K562 (cell line): ENCODE data around the gene TEX54. TPM values are rescaled to one million over a fixed set of nuclear protein-coding genes. Genes with fewer than 3 reads are reported as not detected.

ENCODE experiments used
- CBFA2T3 ChIP-seq: fragments of 450-650 bp; IDR thresholded peaks from 2 replicates; pipeline ENCODE4 v1.6.1; 2017
- CHD1 ChIP-seq: fragments of 200-600 bp; sonication (generic); IDR thresholded peaks from one replicate; pipeline ENCODE4 v1.6.1; 2012; ENCODE audit warnings: mild to moderate bottlenecking, moderate library complexity, low read length, inconsistent platforms
- FOXJ2 ChIP-seq: fragments of 200-800 bp; sonication (Bioruptor generic); IDR thresholded peaks from 2 replicates; pipeline ENCODE4 v1.6.1; 2016; ENCODE audit warnings: missing genetic modification characterization, missing compliant biosample characterization
- FOXK1 ChIP-seq: sonication (generic); formaldehyde crosslinking; IDR thresholded peaks from 2 replicates; pipeline ENCODE4 v1.8.0; 2022; ENCODE audit warnings: missing genetic modification reagents, mild to moderate bottlenecking, borderline replicate concordance
- PTBP1 ChIP-seq: fragments of 200-400 bp; formaldehyde crosslinking; IDR thresholded peaks from 2 replicates; pipeline ENCODE4 v1.6.1; 2017; ENCODE audit warnings: low read depth, low read length
- SMAD2 ChIP-seq: fragments of 150-350 bp; IDR thresholded peaks from 2 replicates; pipeline ENCODE4 v1.6.1; 2014; ENCODE audit warnings: low read depth, mild to moderate bottlenecking, low read length
- SMAD3 ChIP-seq: fragments of 450-650 bp; formaldehyde crosslinking; conservative IDR thresholded peaks from 2 replicates; pipeline ENCODE4 v1.4.0; 2020; ENCODE audit warnings: mild to moderate bottlenecking
- SRSF9 ChIP-seq: fragments of 200-400 bp; formaldehyde crosslinking; IDR thresholded peaks from 2 replicates; pipeline ENCODE4 v1.6.1; 2017; ENCODE audit warnings: low read depth, low read length, borderline replicate concordance
- ZNF12 ChIP-seq: sonication (generic); formaldehyde crosslinking; IDR thresholded peaks from 2 replicates; pipeline ENCODE4 v1.4.0; 2020; ENCODE audit warnings: mild to moderate bottlenecking, missing genetic modification reagents
- ZNF212 ChIP-seq: fragments of 450-650 bp; formaldehyde crosslinking; IDR thresholded peaks from 2 replicates; pipeline ENCODE4 v1.4.0; 2020; ENCODE audit warnings: mild to moderate bottlenecking
- ZNF239 ChIP-seq: fragments of 250-450 bp; sonication (Bioruptor Pico); IDR thresholded peaks from 2 replicates; pipeline ENCODE4 v1.4.0; 2020; ENCODE audit warnings: mild to moderate bottlenecking
- ZNF780A ChIP-seq: fragments of 250-450 bp; sonication (Bioruptor Pico); IDR thresholded peaks from 2 replicates; pipeline ENCODE4 v1.5.0; 2021; ENCODE audit warnings: mild to moderate bottlenecking
- polyA plus RNA-seq, 8 experiments: library from polyadenylated mRNA; depleted of rRNA in 4 of 8; stranded (reverse) in 5 of 8; unstranded in 3 of 8; fragments of >200 nt; fragmentation: Nextera tagmentation in 2 of 8; fragmentation: Illumina TruSeq in 1 of 8; extraction: Ambion mirVana in 2 of 8; extraction: Trizol in 1 of 8; gene quantifications; 2 replicates each; pipeline versions ENCODE4 v1.2.1 to v1.2.3, GENCODE V29; 2011 to 2014; ENCODE audit warnings: inconsistent platforms in 1 of 8, missing spikeins in 1 of 8
- total RNA-seq, 7 experiments: library from RNA; depleted of rRNA in 6 of 7; stranded (reverse); fragments of >200 nt in 6 of 7; fragmentation: Illumina TruSeq in 2 of 7; extraction: Trizol in 2 of 7; gene quantifications; 2 replicates each; pipeline versions ENCODE4 v1.2.1 to v1.2.3, GENCODE V29; 2011 to 2021; ENCODE audit warnings: low replicate concordance in 1 of 7
- TF ChIP-seq, protein P1 (sequence below): fragments of 450-650 bp; IDR thresholded peaks from 2 replicates; pipeline ENCODE4 v1.6.1; 2017; ENCODE audit warnings: antibody characterized with exemption, mild to moderate bottlenecking
- TF ChIP-seq, protein P2 (sequence below): fragments of 450-650 bp; IDR thresholded peaks from 2 replicates; pipeline ENCODE4 v1.6.1; 2018; ENCODE audit warnings: mild to moderate bottlenecking, low read depth; ENCODE audit not compliant: partially characterized antibody
- TF ChIP-seq, protein P3 (sequence below): fragments of 250-450 bp; sonication (Bioruptor Pico); IDR thresholded peaks from 2 replicates; pipeline ENCODE4 v1.4.0; 2020; ENCODE audit warnings: mild to moderate bottlenecking, moderate library complexity, borderline replicate concordance
- TF ChIP-seq, protein P4 (sequence below), 2 experiments: fragments of 450-650 bp in 1 of 2; sonication (generic) in 1 of 2; formaldehyde crosslinking; conservative IDR thresholded peaks; 2 replicates each; pipeline versions ENCODE4 v1.4.0 to v1.8.1; 2020 to 2022; ENCODE audit warnings: mild to moderate bottlenecking in 1 of 2, missing genetic modification reagents in 1 of 2
- TF ChIP-seq, protein P5 (sequence below): fragments of 450-650 bp; IDR thresholded peaks from 2 replicates; pipeline ENCODE4 v1.6.1; 2014; ENCODE audit warnings: low read depth, mild to moderate bottlenecking, moderate library complexity, borderline replicate concordance

Gene TEX54
- total and polyA plus RNA-seq, 9 of the 15 experiments (the other 6 are each of a cell fraction or from before 2014, with no cell fraction given), result not detected

DNA sequence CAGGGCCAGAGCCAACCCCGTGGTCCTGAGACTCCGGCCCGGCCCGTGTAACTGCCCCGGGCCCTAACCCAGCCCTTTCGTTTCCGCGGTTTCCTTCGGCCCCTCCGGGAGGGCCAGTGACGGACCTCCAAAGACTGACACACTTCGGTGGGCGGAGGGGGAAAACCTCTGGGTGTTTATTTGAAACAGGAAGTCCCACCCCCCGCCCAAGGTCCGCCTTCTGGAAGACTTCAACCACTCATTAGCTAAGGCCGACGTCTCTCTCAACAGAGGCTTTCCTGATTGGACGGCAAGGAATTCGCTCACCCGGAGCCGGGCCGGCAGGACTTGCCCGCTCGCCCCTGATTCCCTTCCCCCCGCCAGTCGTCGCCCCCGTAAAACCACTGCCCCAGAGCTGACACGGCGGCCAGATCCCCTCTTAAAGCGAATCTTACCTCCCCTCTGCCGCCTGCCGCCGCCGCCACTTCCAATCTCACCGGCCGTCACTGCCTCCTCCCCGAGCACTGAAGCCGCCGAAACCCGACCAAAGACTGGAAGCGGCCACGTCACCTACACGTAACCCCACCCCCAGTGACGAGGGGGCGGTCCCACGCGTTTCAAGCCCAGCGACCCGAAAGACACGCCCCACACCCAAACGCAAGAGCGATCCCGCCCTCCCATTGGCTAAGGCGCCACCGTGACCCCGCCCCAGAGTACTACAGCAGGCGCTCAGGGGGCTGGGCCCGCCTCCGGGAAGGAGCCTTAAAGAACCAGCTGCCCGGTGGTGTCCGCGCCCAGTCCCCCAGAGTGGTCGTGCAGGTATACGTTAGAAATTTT, 913 bp downstream of the TEX54 start, which contains the start of gene STX5 (continued):
- TF ChIP-seq, protein P1, sequence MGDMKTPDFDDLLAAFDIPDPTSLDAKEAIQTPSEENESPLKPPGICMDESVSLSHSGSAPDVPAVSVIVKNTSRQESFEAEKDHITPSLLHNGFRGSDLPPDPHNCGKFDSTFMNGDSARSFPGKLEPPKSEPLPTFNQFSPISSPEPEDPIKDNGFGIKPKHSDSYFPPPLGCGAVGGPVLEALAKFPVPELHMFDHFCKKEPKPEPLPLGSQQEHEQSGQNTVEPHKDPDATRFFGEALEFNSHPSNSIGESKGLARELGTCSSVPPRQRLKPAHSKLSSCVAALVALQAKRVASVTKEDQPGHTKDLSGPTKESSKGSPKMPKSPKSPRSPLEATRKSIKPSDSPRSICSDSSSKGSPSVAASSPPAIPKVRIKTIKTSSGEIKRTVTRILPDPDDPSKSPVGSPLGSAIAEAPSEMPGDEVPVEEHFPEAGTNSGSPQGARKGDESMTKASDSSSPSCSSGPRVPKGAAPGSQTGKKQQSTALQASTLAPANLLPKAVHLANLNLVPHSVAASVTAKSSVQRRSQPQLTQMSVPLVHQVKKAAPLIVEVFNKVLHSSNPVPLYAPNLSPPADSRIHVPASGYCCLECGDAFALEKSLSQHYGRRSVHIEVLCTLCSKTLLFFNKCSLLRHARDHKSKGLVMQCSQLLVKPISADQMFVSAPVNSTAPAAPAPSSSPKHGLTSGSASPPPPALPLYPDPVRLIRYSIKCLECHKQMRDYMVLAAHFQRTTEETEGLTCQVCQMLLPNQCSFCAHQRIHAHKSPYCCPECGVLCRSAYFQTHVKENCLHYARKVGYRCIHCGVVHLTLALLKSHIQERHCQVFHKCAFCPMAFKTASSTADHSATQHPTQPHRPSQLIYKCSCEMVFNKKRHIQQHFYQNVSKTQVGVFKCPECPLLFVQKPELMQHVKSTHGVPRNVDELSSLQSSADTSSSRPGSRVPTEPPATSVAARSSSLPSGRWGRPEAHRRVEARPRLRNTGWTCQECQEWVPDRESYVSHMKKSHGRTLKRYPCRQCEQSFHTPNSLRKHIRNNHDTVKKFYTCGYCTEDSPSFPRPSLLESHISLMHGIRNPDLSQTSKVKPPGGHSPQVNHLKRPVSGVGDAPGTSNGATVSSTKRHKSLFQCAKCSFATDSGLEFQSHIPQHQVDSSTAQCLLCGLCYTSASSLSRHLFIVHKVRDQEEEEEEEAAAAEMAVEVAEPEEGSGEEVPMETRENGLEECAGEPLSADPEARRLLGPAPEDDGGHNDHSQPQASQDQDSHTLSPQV, result no peak
- TF ChIP-seq, protein P2, sequence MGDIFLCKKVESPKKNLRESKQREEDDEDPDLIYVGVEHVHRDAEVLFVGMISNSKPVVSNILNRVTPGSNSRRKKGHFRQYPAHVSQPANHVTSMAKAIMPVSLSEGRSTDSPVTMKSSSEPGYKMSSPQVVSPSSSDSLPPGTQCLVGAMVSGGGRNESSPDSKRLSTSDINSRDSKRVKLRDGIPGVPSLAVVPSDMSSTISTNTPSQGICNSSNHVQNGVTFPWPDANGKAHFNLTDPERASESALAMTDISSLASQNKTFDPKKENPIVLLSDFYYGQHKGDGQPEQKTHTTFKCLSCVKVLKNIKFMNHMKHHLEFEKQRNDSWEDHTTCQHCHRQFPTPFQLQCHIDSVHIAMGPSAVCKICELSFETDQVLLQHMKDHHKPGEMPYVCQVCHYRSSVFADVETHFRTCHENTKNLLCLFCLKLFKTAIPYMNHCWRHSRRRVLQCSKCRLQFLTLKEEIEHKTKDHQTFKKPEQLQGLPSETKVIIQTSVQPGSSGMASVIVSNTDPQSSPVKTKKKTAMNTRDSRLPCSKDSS, result no peak
- TF ChIP-seq, protein P3, sequence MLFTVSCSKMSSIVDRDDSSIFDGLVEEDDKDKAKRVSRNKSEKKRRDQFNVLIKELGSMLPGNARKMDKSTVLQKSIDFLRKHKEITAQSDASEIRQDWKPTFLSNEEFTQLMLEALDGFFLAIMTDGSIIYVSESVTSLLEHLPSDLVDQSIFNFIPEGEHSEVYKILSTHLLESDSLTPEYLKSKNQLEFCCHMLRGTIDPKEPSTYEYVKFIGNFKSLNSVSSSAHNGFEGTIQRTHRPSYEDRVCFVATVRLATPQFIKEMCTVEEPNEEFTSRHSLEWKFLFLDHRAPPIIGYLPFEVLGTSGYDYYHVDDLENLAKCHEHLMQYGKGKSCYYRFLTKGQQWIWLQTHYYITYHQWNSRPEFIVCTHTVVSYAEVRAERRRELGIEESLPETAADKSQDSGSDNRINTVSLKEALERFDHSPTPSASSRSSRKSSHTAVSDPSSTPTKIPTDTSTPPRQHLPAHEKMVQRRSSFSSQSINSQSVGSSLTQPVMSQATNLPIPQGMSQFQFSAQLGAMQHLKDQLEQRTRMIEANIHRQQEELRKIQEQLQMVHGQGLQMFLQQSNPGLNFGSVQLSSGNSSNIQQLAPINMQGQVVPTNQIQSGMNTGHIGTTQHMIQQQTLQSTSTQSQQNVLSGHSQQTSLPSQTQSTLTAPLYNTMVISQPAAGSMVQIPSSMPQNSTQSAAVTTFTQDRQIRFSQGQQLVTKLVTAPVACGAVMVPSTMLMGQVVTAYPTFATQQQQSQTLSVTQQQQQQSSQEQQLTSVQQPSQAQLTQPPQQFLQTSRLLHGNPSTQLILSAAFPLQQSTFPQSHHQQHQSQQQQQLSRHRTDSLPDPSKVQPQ (CRISPR knock-in tag), result no peak
- no peak for TF ChIP-seq CBFA2T3
- TF ChIP-seq ZNF780A (CRISPR knock-in tag), result no peak
- no peak for TF ChIP-seq FOXK1 (CRISPR knock-in tag)
- no peak for TF ChIP-seq SMAD3
- TF ChIP-seq ZNF12 (CRISPR knock-in tag), result no peak; the same call in 1 of the 2 replicates
- TF ChIP-seq, protein P4, sequence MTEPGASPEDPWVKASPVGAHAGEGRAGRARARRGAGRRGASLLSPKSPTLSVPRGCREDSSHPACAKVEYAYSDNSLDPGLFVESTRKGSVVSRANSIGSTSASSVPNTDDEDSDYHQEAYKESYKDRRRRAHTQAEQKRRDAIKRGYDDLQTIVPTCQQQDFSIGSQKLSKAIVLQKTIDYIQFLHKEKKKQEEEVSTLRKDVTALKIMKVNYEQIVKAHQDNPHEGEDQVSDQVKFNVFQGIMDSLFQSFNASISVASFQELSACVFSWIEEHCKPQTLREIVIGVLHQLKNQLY (CRISPR knock-in tag; conservative IDR thresholded peaks at IDR 0.05), result no peak
- TF ChIP-seq SRSF9, result no peak
- no peak for TF ChIP-seq SMAD2
- TF ChIP-seq, protein P5, sequence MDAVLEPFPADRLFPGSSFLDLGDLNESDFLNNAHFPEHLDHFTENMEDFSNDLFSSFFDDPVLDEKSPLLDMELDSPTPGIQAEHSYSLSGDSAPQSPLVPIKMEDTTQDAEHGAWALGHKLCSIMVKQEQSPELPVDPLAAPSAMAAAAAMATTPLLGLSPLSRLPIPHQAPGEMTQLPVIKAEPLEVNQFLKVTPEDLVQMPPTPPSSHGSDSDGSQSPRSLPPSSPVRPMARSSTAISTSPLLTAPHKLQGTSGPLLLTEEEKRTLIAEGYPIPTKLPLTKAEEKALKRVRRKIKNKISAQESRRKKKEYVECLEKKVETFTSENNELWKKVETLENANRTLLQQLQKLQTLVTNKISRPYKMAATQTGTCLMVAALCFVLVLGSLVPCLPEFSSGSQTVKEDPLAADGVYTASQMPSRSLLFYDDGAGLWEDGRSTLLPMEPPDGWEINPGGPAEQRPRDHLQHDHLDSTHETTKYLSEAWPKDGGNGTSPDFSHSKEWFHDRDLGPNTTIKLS, result peak; percentile 99
- TF ChIP-seq ZNF212 (CRISPR knock-in tag), result no peak
- no peak for TF ChIP-seq CHD1
- TF ChIP-seq ZNF239 (CRISPR knock-in tag), result no peak
- no peak for TF ChIP-seq PTBP1
- no peak for TF ChIP-seq FOXJ2 (tag)
